Pulmonary artery endothelial cell (primary cell): Measurements from ENCODE around the gene MCF2L. TPM values are rescaled to one million over a fixed set of nuclear protein-coding genes. Genes with fewer than 3 reads are reported as not detected.

Experiments
- DNase-seq: peaks from one replicate; pipeline ENCODE4 v3.0.0-alpha.2; 2011; ENCODE audit warnings: low read depth, low spot score
- total RNA-seq: library from RNA; depleted of rRNA; stranded (reverse); fragments of >200 nt; gene quantifications from 2 replicates; pipeline ENCODE4 v1.2.3, GENCODE V29; 2014

Gene MCF2L
- total RNA-seq, 1 donor from 2014 or later: under 0.01 TPM

- no peak for DNase-seq
Measured at GRCh38 chr13:113122550-113123225, 153.7 kb downstream of the MCF2L start, which contains the start of gene F10. TSS of gene F10 (plus strand) at chr13:113122799. CDS start at chr13:113122856, 57 bp downstream.

- DNase-seq: no peak
Measured at GRCh38 chr13:113123226-113124201, 154.5 kb downstream of the MCF2L start.

GRCh38 chr13:113124211-113124970 is 155.4 kb downstream of the MCF2L start:
- no peak for DNase-seq

- no peak for DNase-seq
Measured at GRCh38 chr13:113125506-113126264, 156.7 kb downstream of the MCF2L start.

- DNase-seq: no peak
Measured at GRCh38 chr13:113126265-113127150, 157.5 kb downstream of the MCF2L start.

- DNase-seq: no peak
Measured at GRCh38 chr13:113129480-113129879, 160.5 kb downstream of the MCF2L start.

GRCh38 chr13:113129921-113130750 is 161.1 kb downstream of the MCF2L start:
- no peak for DNase-seq

- no peak for DNase-seq
Measured at GRCh38 chr13:113135281-113135760, 166.3 kb downstream of the MCF2L start.

- DNase-seq: no peak
Measured at GRCh38 chr13:113137691-113138298, 168.8 kb downstream of the MCF2L start.

- no peak for DNase-seq
Measured at GRCh38 chr13:113138792-113139551, 170.0 kb downstream of the MCF2L start.

GRCh38 chr13:113139577-113139976 is 170.6 kb downstream of the MCF2L start:
- no peak for DNase-seq

- no peak for DNase-seq
Measured at GRCh38 chr13:113140677-113141600, 171.9 kb downstream of the MCF2L start.

- no peak for DNase-seq
Measured at GRCh38 chr13:113141601-113141970, 172.6 kb downstream of the MCF2L start.

- DNase-seq: no peak
Measured at GRCh38 chr13:113142876-113143275, 173.9 kb downstream of the MCF2L start.

GRCh38 chr13:113143466-113144254 is 174.6 kb downstream of the MCF2L start:
- no peak for DNase-seq

- no peak for DNase-seq
Measured at GRCh38 chr13:113144255-113144629, 175.2 kb downstream of the MCF2L start.
